Measurements from ENCODE around the gene ACVR2A.

ACVR2A gene

GRCh38 chr2:147850838-147851237 lies 6.0 kb downstream of the ACVR2A start:
- Mint-ChIP-seq H3K4me1 (peaks cover 29% of the 10 kb centered on the region), H3K27me3 (ENCODE audit: low read depth, poor library complexity) (no peaks in the 10 kb centered on the region), H3K27ac (no peak overlapping the region), H3K9me3 (no peaks in the 10 kb centered on the region), H3K4me3 (no peak overlapping the region), H3K36me3 (ENCODE audit: low read depth) (peaks cover 26% of the 10 kb centered on the region)
- no peak for DNase-seq
- no peak for TF ChIP-seq CTCF (IDR thresholded peaks at IDR 0.05)

DNA sequence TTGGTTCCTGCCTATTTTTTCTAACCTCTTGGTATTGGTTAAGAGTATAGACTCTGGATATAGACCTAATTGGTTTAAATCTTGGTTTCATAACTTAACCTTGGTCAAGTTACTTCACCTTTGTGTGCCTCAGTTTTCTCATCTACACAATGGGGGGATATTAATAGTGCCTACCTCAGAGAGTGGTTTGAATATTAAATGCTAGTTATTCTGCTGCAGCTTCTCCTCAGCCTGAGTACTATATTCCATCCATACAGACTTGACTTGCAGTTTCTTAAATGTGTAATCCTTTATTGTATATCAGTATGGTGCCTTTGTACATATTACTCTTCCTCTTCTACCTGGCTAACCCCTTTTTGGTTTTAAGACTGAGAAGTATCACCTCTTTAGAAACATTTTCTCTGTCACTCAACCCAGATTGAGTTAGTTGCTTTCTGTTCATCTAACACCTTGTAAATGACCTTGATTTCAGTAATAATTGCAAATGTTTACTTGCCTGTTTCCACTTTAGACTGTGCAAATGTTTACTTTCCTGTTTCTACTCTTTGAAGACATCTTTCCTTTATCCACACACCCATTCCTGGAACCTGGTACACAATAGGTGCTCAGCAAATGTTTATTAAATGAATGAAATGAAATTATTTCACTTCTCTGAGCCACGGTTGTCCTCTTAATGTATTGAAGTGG lies 6.6 kb downstream of the ACVR2A start:
- peaks cover 23% of the 10 kb centered on the region for H3K4me1 Mint-ChIP-seq
- no peak for DNase-seq
- H3K4me3 Mint-ChIP-seq: no peak overlapping the region
- no peaks in the 10 kb centered on the region for H3K9me3 Mint-ChIP-seq
- peaks cover 26% of the 10 kb centered on the region for H3K36me3 Mint-ChIP-seq (ENCODE audit: low read depth)
- TF ChIP-seq CTCF (IDR thresholded peaks at IDR 0.05): no peak
- no peaks in the 10 kb centered on the region for H3K27me3 Mint-ChIP-seq (ENCODE audit: low read depth, poor library complexity)
- no peak overlapping the region for H3K27ac Mint-ChIP-seq

DNA sequence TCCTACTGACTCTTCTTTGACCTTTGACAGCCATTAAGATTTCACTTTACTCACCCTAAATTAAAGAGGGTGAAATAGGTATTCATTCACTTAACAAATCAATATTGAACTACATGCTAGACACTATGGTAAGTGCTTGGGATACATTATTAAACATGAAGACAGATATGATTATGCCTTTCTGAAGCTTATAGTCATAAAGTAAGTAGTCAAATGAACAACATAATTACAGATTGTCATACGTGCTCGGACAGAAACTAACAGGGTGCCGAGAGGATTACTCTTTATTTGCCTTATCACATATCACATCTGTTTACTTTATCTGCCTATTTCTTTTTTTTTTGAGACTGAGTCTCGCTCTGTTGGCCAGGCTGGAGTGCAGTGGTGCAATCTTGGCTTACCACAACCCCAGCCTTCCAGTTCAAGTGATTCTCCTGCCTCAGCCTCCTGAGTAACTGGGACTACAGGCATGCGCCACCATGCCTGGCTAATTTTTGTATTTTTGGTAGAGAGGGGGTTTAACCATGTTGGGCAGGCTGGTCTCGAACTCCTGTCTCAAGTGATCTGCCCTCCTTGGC lies 9.8 kb downstream of the ACVR2A start:
- DNase-seq: no peak
- peaks cover 17% of the 10 kb centered on the region for H3K36me3 Mint-ChIP-seq (ENCODE audit: low read depth)
- TF ChIP-seq CTCF (IDR thresholded peaks at IDR 0.05): no peak
- no peaks in the 10 kb centered on the region for H3K27me3 Mint-ChIP-seq (ENCODE audit: low read depth, poor library complexity)
- H3K27ac Mint-ChIP-seq: no peak overlapping the region
- peaks cover 18% of the 10 kb centered on the region for H3K4me1 Mint-ChIP-seq
- H3K4me3 Mint-ChIP-seq: no peak overlapping the region
- H3K9me3 Mint-ChIP-seq: no peaks in the 10 kb centered on the region

GRCh38 chr2:147855316-147855715 lies 10.5 kb downstream of the ACVR2A start:
- H3K9me3 Mint-ChIP-seq: no peaks in the 10 kb centered on the region
- H3K27ac Mint-ChIP-seq: no peak overlapping the region
- peaks cover 11% of the 10 kb centered on the region for H3K36me3 Mint-ChIP-seq (ENCODE audit: low read depth)
- H3K4me1 Mint-ChIP-seq: peaks cover 20% of the 10 kb centered on the region
- no peak overlapping the region for H3K4me3 Mint-ChIP-seq
- H3K27me3 Mint-ChIP-seq (ENCODE audit: low read depth, poor library complexity): peaks cover 3% of the 10 kb centered on the region
- DNase-seq: no peak
- TF ChIP-seq CTCF (IDR thresholded peaks at IDR 0.05): no peak

- no peak overlapping the region for H3K4me3 Mint-ChIP-seq
- peaks cover 3% of the 10 kb centered on the region for H3K27me3 Mint-ChIP-seq (ENCODE audit: low read depth, poor library complexity)
- peaks cover 26% of the 10 kb centered on the region for H3K4me1 Mint-ChIP-seq
- DNase-seq: no peak
- H3K27ac Mint-ChIP-seq: no peak overlapping the region
- H3K36me3 Mint-ChIP-seq (ENCODE audit: low read depth): peaks cover 5% of the 10 kb centered on the region
- H3K9me3 Mint-ChIP-seq: no peaks in the 10 kb centered on the region
- no peak for TF ChIP-seq CTCF (IDR thresholded peaks at IDR 0.05)
These were observed 11.1 kb downstream of the ACVR2A start for GRCh38 chr2:147855977-147856376.

GRCh38 chr2:147860009-147860408 lies 15.2 kb downstream of the ACVR2A start:
- peaks cover 3% of the 10 kb centered on the region for H3K27me3 Mint-ChIP-seq (ENCODE audit: low read depth, poor library complexity)
- peaks cover 5% of the 10 kb centered on the region for H3K36me3 Mint-ChIP-seq (ENCODE audit: low read depth)
- peaks cover 38% of the 10 kb centered on the region for H3K4me1 Mint-ChIP-seq
- peak overlapping the region; percentile 88 for H3K27ac Mint-ChIP-seq
- TF ChIP-seq CTCF (IDR thresholded peaks at IDR 0.05): no peak
- H3K9me3 Mint-ChIP-seq: peaks cover 3% of the 10 kb centered on the region
- no peak overlapping the region for H3K4me3 Mint-ChIP-seq
- DNase-seq: no peak
